ENCODE results near the gene ZNF536.

Gene ZNF536

DNA sequence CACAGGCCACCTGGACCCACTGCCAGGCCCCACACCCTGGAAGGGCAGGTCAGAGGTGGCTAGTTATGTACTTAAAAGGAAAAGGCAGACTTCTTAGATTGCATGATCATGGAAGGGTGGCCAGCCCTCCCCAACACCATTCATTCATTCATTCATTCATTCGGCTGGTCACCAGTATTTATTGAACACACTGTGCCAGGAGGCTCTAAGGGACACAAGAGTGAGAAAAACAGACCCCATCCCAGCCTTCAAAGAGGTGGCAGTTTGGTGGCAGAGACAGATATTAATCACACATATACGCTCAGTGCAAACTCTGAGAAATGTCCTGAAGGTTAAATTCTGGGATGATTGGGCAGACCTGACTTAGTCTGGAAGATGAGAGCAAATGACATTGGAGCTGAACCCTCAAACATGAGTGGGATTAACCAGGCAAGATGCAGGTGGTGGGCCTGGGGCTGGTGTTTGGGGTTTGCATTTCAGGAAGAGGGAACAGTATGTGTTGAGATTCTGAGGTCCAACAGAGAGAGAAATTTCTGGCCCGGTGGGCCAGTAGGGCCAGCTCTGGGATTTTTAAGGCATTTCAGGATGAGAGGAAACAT lies 147.5 kb downstream of the ZNF536 start:
- H3K9me3 ChIP-seq (ENCODE audit: control insufficient read depth, insufficient read depth, low read length): no peaks in the 10 kb centered on the region
- no peaks in the 10 kb centered on the region for H3K36me3 ChIP-seq (ENCODE audit: insufficient read depth, low read length)
- H3K4me1 ChIP-seq (ENCODE audit: insufficient read depth, low read length): no peaks in the 10 kb centered on the region
- no peak overlapping the region for H3K9ac ChIP-seq (ENCODE audit: low read depth, low read length)

DNA sequence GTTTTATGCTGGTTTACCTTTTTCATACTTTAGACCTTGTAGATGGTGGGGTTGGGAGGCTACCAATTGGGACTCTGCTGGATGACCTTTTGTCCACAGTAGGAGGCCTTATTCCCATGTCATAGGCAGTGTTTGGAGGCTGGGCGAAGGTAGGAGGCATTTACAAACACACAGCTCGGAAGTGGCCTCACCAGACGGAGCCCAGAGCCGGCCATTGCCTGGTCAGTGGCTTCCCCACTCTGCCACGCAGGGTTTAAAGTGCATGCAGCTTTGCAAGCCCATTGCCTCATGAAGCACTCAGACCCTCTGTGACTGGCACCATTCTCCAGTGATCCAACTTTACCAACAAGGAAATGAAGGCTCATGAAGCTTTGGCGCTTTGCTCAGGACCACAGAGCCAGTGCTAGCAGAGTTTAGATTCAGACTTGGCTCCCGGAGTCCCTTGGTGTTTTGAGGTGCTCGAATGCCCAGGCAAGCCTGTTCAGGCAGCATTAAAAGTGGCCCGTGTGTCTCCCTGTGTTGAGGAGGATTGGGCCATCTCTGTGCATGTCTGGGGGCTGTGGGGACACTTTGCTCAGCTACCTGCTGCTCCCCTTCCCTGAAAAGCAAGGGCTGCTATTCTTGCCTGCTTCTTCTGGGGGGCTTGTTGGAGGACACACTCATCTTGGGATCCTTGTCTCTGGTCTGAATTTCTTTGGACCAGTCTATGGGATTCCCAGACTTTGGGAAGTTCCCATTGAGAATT lies 148.7 kb downstream of the ZNF536 start:
- H3K36me3 ChIP-seq (ENCODE audit: insufficient read depth, low read length): no peaks in the 10 kb centered on the region
- no peaks in the 10 kb centered on the region for H3K9me3 ChIP-seq (ENCODE audit: control insufficient read depth, insufficient read depth, low read length)
- no peaks in the 10 kb centered on the region for H3K4me1 ChIP-seq (ENCODE audit: insufficient read depth, low read length)
- H3K9ac ChIP-seq (ENCODE audit: low read depth, low read length): no peak overlapping the region

DNA sequence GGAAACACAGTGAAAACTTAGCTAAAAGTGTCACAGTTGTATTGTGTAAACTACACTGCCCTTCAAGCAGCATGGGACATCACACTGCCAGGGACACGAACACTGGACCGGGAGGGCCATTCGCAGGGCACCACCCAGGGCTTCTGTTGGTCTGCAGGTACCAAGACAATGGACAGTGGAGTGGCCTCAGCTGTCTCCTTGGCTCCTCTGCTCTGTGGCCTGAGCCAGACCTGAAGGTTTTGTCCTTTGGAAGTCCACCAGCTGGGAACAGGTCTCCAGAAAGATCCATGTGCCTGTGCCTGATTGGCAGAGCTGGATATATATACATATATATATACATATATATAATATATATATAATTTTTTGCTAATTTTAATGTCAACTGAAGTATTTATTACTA lies 149.8 kb downstream of the ZNF536 start:
- Histone ChIP-seq H3K9ac (ENCODE audit: low read depth, low read length) (no peak overlapping the region), H3K4me1 (ENCODE audit: insufficient read depth, low read length) (no peaks in the 10 kb centered on the region), H3K9me3 (ENCODE audit: control insufficient read depth, insufficient read depth, low read length) (no peaks in the 10 kb centered on the region), H3K36me3 (ENCODE audit: insufficient read depth, low read length) (no peaks in the 10 kb centered on the region)

DNA sequence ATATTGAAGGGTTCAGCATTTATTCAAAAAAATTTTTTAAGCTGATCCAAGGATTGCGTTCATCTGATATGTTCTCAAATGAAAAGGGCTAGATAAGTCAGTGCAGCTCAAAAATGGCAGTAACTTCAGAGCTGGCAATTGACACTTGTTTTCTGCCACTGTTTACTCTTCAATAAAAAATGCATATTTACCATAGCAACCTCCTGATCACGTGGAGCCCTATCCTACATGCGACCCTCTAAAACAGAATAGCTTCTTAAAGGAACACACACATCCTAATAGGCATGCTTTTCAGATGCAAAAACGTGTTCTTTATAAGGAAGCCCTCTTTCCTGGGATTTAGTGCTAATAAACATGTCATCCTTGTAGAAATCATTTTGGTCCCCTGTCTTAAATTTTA lies 150.2 kb downstream of the ZNF536 start:
- Histone ChIP-seq H3K4me1 (ENCODE audit: insufficient read depth, low read length) (no peaks in the 10 kb centered on the region), H3K36me3 (ENCODE audit: insufficient read depth, low read length) (no peaks in the 10 kb centered on the region), H3K9me3 (ENCODE audit: control insufficient read depth, insufficient read depth, low read length) (no peaks in the 10 kb centered on the region), H3K9ac (ENCODE audit: low read depth, low read length) (no peak overlapping the region)

DNA sequence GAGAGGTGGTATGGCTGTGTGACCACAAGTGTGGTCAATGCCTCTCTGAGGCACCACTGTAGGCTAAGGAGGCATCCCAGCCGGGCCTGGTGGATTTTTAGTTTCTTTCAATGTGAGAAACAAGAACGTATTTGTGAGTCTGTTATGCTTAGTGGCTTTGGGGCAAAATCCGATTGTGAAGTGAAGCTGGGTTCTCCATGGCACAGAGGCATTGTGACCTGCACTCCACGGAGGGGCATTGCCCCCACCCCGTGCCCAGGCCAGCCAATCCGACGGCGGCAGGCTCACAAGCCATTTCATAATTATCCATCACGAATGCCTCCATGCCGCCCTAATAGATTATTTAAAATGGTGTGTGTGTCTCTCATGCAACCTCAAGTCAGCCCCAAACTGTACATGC lies 151.6 kb downstream of the ZNF536 start:
- no peak overlapping the region for H3K9ac ChIP-seq (ENCODE audit: low read depth, low read length)
- no peaks in the 10 kb centered on the region for H3K4me1 ChIP-seq (ENCODE audit: insufficient read depth, low read length)
- no peaks in the 10 kb centered on the region for H3K36me3 ChIP-seq (ENCODE audit: insufficient read depth, low read length)
- H3K9me3 ChIP-seq (ENCODE audit: control insufficient read depth, insufficient read depth, low read length): no peaks in the 10 kb centered on the region

DNA sequence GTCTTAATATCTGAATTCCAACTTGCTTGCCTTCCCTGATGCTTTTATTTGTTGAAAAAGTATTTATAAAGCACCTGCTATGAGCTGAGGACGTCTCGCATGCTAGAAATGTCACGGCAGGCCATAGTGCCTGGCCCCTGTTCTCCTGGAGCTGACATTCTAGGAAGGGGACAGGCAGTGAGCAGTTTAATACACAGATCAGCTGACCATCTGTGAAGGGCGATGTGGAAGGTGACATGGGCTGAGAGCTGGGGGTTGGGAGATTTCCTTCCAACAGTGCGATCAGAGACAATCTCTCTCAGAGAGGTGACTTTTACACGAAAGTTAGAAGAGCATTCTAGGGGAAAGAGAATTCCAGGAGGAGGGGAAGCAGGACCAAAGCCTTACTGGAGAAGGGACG lies 153.2 kb downstream of the ZNF536 start:
- no peaks in the 10 kb centered on the region for H3K9me3 ChIP-seq (ENCODE audit: control insufficient read depth, insufficient read depth, low read length)
- no peaks in the 10 kb centered on the region for H3K36me3 ChIP-seq (ENCODE audit: insufficient read depth, low read length)
- H3K4me1 ChIP-seq (ENCODE audit: insufficient read depth, low read length): no peaks in the 10 kb centered on the region
- no peak overlapping the region for H3K9ac ChIP-seq (ENCODE audit: low read depth, low read length)

DNA sequence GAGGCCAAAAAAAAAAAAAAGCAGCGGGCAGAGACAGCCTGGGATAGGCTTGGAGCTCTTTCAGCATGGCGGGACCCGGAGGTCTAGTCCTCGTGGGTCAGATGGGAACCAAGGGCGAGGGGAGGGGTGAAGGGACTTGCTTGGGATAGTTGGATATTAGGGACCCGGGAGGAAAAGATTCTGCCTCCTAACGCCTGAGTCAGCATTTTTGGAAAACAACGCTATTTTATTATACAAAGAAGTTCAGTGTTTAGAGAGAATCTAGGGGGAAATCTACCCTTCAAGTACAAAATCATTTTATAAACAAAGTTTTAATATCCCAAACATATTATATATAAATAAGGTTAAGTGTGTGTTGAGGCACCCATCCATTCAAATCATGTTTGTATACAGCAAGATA lies 156.7 kb downstream of the ZNF536 start:
- Histone ChIP-seq H3K9ac (ENCODE audit: low read depth, low read length) (no peak overlapping the region), H3K9me3 (ENCODE audit: control insufficient read depth, insufficient read depth, low read length) (no peaks in the 10 kb centered on the region), H3K4me1 (ENCODE audit: insufficient read depth, low read length) (no peaks in the 10 kb centered on the region), H3K36me3 (ENCODE audit: insufficient read depth, low read length) (no peaks in the 10 kb centered on the region)

DNA sequence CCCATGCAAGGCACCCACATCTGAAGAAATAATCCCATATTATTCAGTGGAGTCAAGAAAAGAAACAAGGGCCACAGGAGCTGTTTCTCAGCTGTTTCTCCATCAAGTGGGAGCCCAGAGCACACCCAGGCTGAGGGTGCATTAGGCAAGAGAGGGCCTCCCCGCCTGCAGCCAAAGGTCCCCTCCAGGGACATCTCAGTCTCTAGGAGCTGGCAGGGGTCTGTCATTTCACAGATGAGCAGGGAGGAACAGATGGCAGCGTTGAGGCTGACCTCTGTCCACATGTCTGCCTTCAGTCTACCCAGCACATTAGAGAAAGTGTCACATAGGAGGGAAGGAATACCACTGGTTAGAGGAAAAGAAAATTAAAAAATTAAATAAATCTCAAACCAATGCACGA lies 157.7 kb downstream of the ZNF536 start:
- no peak overlapping the region for H3K9ac ChIP-seq (ENCODE audit: low read depth, low read length)
- H3K9me3 ChIP-seq (ENCODE audit: control insufficient read depth, insufficient read depth, low read length): no peaks in the 10 kb centered on the region
- no peaks in the 10 kb centered on the region for H3K4me1 ChIP-seq (ENCODE audit: insufficient read depth, low read length)
- no peaks in the 10 kb centered on the region for H3K36me3 ChIP-seq (ENCODE audit: insufficient read depth, low read length)

DNA sequence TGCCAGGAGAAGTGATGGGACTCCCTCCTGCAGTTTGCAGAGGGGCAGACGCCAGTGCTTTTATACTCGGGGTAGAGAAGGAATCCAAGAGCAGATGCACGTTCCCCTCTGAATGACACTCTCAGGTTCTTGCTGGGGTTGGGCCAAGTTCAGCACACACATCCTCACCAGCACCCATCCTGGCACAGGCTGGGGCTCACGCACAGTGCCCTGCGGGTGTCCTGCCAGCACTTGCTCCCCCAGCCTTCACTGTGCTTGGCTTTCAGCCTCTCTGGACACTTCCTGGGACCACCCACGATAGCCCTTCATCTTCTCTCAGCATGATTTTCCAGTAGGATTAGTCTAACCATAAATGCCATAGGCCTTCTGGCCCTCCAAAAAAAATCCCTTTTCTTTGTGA lies 158.6 kb downstream of the ZNF536 start:
- no peaks in the 10 kb centered on the region for H3K36me3 ChIP-seq (ENCODE audit: insufficient read depth, low read length)
- no peaks in the 10 kb centered on the region for H3K4me1 ChIP-seq (ENCODE audit: insufficient read depth, low read length)
- H3K9me3 ChIP-seq (ENCODE audit: control insufficient read depth, insufficient read depth, low read length): no peaks in the 10 kb centered on the region
- no peak overlapping the region for H3K9ac ChIP-seq (ENCODE audit: low read depth, low read length)

DNA sequence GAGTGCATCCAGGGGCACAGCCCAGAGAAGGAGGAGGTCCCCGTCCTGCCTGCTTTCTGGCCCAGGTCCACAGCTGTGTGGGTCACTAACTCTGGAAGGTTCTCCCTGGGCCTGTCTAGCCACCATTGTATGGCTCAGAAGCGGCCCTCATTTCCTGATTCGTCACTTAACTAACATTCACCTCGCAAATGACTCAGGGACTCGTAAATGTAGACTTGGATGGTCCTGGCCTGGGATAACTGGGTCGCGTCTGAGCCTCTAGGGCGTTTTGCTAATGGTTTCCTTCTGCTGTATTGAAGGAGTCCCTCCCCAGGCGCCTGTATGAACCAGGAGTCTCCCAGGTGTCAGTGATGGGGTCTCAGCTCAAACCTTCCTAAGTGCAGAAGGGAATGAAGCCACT lies 162.8 kb downstream of the ZNF536 start:
- Histone ChIP-seq H3K9ac (ENCODE audit: low read depth, low read length) (no peak overlapping the region), H3K9me3 (ENCODE audit: control insufficient read depth, insufficient read depth, low read length) (no peaks in the 10 kb centered on the region), H3K4me1 (ENCODE audit: insufficient read depth, low read length) (no peaks in the 10 kb centered on the region), H3K36me3 (ENCODE audit: insufficient read depth, low read length) (no peaks in the 10 kb centered on the region)

DNA sequence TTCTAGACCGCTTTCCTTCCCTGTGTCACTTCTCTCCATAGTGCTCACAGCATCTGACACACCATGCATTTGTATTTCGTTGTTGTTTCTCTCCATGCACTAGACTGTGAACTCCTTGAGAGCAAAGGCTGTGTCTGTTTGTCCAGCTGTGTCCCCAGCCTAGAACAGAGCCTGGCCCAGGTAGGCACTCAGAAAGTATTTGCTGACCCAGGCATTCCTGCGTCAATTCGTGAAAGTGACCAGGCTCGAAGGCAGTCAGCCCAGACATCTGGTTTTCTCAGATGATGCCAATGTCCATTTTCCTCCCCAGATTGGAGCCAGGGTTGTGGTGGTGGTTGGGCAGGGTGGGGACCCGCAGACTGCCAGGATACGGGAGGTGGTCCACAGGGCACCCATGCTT lies 164.8 kb downstream of the ZNF536 start:
- H3K4me1 ChIP-seq (ENCODE audit: insufficient read depth, low read length): no peaks in the 10 kb centered on the region
- H3K9ac ChIP-seq (ENCODE audit: low read depth, low read length): no peak overlapping the region
- H3K9me3 ChIP-seq (ENCODE audit: control insufficient read depth, insufficient read depth, low read length): no peaks in the 10 kb centered on the region
- H3K36me3 ChIP-seq (ENCODE audit: insufficient read depth, low read length): no peaks in the 10 kb centered on the region

DNA sequence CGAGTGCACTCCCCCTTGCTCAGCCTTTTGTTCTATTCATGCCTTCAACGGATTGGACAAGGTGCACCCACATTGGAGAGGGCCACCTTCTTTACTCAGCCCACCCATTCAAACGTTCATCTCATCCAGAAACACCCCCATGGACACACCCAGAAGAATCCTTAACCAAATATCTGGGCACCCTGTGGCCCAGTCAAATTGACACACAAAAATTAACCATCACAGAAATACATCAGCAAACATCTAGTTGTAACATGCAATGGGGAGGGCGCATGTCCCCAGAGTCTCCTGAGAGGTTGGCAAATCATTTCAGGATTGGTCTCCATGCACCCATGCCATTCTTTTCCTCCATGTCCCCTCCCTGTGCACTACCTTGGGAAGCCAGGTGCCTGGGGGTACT lies 167.1 kb downstream of the ZNF536 start:
- H3K36me3 ChIP-seq (ENCODE audit: insufficient read depth, low read length): no peaks in the 10 kb centered on the region
- H3K4me1 ChIP-seq (ENCODE audit: insufficient read depth, low read length): no peaks in the 10 kb centered on the region
- no peak overlapping the region for H3K9ac ChIP-seq (ENCODE audit: low read depth, low read length)
- H3K9me3 ChIP-seq (ENCODE audit: control insufficient read depth, insufficient read depth, low read length): no peaks in the 10 kb centered on the region

DNA sequence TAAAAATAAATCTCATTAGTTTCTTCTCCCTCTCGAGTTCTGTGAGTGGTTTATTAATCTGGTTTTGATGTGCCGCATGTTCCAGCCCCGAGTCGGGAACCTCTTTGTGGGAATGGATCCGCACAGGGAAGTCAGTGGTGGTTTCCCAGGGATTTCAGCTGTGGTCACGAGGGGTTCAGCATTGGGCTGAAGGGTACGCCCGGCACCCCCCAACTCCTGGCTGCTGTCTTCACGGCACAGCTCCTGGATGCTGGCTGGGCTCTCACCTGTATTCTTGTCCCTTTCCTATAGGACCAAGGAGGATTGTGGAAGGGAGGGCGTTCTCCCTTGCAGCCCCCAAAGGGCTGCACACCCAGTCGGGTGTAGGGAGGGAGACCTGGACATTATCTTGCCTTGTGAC lies 167.8 kb downstream of the ZNF536 start:
- Histone ChIP-seq H3K4me1 (ENCODE audit: insufficient read depth, low read length) (no peaks in the 10 kb centered on the region), H3K9ac (ENCODE audit: low read depth, low read length) (no peak overlapping the region), H3K36me3 (ENCODE audit: insufficient read depth, low read length) (no peaks in the 10 kb centered on the region), H3K9me3 (ENCODE audit: control insufficient read depth, insufficient read depth, low read length) (no peaks in the 10 kb centered on the region)

DNA sequence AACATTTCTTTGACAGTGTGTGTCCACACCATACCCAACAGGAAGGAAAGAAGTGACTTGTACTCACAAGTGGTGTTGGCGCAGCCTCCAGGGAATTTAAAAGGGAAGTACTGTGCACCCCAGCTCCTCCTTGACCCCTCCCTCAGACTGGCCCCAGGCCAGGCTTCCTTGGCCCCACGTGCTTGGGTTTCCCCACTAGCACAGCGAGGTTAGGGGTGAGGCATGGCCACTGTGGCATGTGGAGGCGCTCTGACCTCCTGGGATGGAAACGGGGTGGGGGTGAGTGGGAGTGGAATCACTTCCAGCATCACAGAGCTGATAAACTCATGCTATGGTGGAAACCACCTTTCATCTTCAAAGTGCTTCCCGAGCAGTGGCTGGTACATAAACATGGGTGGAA lies 168.6 kb downstream of the ZNF536 start:
- Histone ChIP-seq H3K9me3 (ENCODE audit: control insufficient read depth, insufficient read depth, low read length) (no peaks in the 10 kb centered on the region), H3K9ac (ENCODE audit: low read depth, low read length) (no peak overlapping the region), H3K4me1 (ENCODE audit: insufficient read depth, low read length) (no peaks in the 10 kb centered on the region), H3K36me3 (ENCODE audit: insufficient read depth, low read length) (no peaks in the 10 kb centered on the region)

DNA sequence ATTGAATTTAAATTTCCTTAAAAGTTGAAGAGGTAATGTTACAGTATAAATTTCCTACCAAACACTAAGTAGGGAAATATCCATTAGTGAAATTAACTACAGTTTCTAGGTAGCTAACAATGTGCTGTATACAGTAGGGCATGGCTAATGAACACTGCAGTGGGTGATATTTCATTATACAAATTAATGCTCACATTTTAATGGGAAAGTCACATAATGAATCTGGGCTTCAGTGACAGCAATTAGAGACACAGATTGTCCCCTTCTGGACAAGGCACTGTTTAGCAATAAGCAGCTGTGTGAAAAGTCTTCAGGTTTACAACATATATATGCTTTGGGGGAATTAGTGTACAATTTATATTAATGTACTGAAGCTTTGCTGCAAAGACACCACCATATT lies 169.4 kb downstream of the ZNF536 start:
- Histone ChIP-seq H3K9me3 (ENCODE audit: control insufficient read depth, insufficient read depth, low read length) (no peaks in the 10 kb centered on the region), H3K36me3 (ENCODE audit: insufficient read depth, low read length) (no peaks in the 10 kb centered on the region), H3K9ac (ENCODE audit: low read depth, low read length) (no peak overlapping the region), H3K4me1 (ENCODE audit: insufficient read depth, low read length) (no peaks in the 10 kb centered on the region)
